GM12872 (cell line): ENCODE results near the gene KRTAP27-1.
A peak's percentile ranks its signal among the peaks of the same experiment; 100 is the strongest.

Experiments
- TF ChIP-seq, protein P1 (sequence below): IDR thresholded peaks from 3 replicates; pipeline ENCODE4 v1.5.1; 2011; ENCODE audit warnings: low read depth, mild to moderate bottlenecking, low read length, moderate library complexity; ENCODE audit not compliant: insufficient read depth

Gene KRTAP27-1

DNA sequence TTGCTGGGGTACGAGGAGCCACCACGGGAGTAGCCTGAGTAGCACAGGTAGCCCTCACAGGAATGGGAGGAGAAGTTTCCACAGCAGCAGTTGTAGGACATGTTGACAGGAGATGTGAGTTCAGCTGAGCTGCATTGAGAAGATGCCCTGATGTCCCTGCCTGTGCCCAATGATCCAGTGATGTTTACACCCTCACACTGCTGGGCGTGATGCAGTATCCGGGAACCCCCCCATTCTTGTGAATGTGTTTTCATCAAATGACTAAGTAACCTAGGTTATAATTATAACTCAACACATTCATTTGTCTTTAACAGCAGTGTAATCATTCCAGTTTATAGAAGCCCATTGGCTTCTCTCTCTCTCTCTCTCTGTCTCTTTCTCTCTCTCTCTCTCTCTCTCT, 11.0 kb upstream of the KRTAP27-1 start, which contains the start of gene KRTAP23-1:
Gene KRTAP23-1, minus strand, starts transcription at position 101 of the 400 bp plus-strand sequence. Its CDS starts 0 bp downstream, at position 101.
- TF ChIP-seq, protein P1, sequence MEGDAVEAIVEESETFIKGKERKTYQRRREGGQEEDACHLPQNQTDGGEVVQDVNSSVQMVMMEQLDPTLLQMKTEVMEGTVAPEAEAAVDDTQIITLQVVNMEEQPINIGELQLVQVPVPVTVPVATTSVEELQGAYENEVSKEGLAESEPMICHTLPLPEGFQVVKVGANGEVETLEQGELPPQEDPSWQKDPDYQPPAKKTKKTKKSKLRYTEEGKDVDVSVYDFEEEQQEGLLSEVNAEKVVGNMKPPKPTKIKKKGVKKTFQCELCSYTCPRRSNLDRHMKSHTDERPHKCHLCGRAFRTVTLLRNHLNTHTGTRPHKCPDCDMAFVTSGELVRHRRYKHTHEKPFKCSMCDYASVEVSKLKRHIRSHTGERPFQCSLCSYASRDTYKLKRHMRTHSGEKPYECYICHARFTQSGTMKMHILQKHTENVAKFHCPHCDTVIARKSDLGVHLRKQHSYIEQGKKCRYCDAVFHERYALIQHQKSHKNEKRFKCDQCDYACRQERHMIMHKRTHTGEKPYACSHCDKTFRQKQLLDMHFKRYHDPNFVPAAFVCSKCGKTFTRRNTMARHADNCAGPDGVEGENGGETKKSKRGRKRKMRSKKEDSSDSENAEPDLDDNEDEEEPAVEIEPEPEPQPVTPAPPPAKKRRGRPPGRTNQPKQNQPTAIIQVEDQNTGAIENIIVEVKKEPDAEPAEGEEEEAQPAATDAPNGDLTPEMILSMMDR, result no peak

DNA sequence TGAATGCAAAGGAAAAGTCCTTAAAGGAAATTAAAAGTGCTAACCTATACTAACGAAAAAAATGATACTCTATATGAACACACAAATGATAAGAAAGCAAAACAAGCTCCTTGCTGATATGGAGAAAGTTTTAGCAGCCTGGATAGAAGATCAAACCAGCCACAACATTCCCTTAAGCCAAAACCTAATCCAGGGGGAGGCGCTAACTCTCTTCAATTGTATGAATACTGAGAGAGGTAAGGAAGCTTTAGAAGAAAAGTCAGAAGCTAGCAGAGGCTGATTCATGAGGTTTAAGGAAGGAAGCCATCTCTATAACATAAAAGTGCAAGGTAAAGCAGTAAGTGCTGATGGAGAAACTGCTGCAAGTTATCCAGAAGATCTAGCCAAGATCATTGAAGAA, 7.5 kb upstream of the KRTAP27-1 start:
- TF ChIP-seq, protein P1, result no peak

DNA sequence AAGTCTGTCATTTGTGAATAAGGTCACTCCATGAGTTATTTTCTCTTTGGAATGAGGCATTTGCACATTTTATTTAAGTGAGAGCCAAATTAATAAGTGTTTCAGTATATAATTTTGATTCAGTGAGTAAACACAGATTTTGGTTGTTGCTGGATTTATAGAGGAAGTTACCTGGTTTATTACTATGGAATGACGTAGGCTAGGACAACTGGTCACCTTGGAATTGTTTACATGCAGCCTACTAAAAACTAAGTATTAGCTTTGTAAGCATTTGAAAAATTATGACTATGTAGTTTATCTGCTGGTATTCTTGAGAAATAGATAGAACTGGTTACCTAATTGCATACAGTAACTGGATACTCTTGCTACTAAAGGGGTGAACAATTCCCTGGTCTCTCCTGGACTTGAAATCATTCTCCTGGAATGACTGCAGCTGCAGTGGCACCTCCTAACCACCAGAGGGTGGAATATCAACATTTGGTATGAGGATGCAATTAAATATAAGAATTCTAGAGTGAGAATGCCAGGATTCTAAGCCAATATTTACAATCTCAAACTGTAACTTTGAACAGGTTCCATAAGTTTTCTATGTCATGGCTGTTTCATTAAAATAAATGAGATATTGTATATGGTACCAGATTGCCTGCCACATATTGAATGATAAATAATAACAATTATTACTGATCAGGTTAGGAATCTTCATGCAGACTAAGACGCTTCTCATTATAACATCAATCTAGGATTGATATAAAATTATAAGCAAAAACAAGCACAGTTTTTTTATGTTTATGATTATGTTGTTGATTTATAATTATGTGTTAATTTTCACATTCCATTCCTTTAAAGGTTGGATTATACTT, 3.5 kb upstream of the KRTAP27-1 start:
- TF ChIP-seq, protein P1, result peak; percentile 54; the same call in 2 of the 3 replicates

DNA sequence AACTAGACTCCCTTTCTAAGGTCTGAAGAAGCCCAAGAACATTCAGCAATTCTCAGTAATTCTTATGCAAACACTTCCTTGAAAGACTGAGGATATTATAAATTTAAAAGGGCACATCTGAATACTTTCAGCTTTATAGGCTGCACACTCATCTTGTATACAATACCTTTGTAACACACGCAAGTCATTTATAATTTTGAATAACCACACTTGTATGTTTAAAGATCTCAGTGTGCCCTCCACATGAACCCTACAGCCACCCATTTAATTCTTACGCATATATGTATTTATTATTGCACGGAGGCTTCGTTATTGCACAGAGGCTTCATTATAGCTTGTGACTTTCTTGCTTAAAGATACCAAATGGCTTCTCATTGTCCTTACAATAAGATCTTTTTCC, 1.2 kb upstream of the KRTAP27-1 start:
- TF ChIP-seq, protein P1, result no peak

DNA sequence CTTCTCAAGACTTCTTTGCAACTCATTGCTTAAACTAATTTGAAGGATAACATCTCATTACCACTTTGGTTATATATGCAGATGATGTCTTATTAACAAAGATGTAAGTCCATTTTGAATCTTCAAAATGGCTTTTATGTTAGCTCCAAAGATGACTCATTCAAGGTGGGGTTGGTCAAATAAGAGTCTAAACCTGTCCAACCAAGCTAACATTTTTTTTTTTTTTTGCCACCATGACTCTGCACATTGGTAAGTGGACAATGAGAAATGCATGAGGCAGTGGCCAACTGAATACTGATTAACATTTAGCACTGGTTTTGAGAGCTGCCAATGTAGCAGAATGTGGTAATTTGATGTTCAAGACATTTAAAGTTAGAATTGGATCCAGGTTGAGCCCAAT, 278 bp upstream of the KRTAP27-1 start:
- TF ChIP-seq, protein P1, result no peak

DNA sequence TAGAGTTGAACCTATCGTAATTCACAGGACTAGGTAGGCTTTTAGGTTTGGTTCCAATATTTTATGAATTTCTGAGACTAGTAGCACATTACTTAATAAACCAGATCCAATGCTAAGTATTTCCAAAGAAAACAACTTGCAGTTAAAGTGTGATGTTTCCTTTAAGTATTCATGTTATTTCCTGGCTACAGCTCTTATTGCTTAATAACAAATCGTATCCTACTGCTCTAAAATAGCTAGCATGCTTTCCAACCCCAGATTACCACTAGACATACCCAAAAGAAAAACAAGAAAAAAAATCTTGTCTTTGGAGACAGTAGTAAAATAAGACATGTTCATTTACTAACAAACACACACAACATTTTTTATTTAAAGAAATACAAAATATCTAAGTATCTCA, 898 bp downstream of the KRTAP27-1 start:
- TF ChIP-seq, protein P1, result no peak

DNA sequence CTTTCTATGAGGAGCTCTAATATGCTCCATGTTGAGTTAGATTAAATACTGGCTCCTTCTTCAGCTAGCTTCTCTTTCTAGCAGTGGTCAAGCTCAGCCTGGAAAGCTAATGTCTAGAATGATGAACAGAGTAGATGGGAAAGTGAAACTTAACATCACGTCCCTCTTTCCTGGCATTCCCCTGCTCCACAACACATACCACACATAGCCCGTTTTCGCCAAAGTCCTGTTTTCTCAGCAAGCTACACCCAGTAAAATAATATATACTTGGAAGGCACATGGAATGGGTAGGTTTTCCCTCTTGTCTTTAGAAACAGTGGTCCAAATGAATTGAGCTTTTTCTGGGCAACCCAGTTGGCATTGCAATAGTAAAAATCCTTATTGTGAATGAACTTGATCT, 3.8 kb downstream of the KRTAP27-1 start:
- TF ChIP-seq, protein P1, result no peak
